ENCODE measurements around the gene NFATC2.

DNA sequence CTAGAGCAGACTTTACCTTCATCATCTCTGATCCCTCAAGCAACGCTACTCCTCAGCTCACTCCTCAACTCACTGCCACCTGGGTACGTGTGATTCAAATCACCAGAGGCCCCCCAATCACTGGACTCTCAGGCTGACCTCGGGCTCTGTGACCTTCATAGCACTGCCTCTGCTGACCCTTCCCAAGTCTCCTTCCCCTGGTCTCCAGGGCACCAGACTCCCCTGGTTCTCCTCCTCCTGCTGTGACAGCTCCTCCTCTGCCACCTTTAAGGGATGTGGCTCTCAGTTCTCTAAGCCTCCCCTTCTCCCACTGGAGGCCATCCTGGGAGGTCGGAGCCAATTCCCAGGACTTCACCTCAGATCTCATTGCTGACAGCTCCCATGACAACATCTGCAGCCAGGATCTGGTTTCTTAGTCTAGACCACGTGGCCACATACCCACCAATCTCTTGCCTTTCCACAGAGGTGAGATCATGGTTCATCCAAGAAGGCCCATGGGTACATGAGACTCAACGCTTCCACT is 90.4 kb downstream of the NFATC2 start:
- no peak for TF ChIP-seq ZNF274 (IDR thresholded peaks at IDR 0.05; ENCODE audit: low read depth, low read length)
- TF ChIP-seq YY1 (IDR thresholded peaks at IDR 0.05; ENCODE audit: insufficient read depth, insufficient read length), result no peak

Data from NT2/D1 (cell line).